Thyroid gland (tissue), 4 donors: Measurements from ENCODE around the gene WRAP73.

ENCODE experiments used
- POLR2A ChIP-seq, 2 donors: fragments of 450-650 bp; IDR thresholded peaks; one replicate each; pipeline ENCODE4 v1.6.1; 2017; ENCODE audit warnings: antibody characterized with exemption in 2 of 2, mild to moderate bottlenecking in 2 of 2, moderate library complexity in 1 of 2
- TF ChIP-seq, protein P1 (sequence below), 6 experiments: fragments of 200-600 bp in 3 of 6; fragments of 450-650 bp in 3 of 6; sonication (generic) in 3 of 6; IDR thresholded peaks; one replicate each; pipeline ENCODE4 v1.5.1; 2016 to 2019; ENCODE audit warnings: antibody characterized with exemption in 6 of 6, mild to moderate bottlenecking in 2 of 6, inconsistent platforms in 1 of 6, moderate library complexity in 1 of 6

DNA sequence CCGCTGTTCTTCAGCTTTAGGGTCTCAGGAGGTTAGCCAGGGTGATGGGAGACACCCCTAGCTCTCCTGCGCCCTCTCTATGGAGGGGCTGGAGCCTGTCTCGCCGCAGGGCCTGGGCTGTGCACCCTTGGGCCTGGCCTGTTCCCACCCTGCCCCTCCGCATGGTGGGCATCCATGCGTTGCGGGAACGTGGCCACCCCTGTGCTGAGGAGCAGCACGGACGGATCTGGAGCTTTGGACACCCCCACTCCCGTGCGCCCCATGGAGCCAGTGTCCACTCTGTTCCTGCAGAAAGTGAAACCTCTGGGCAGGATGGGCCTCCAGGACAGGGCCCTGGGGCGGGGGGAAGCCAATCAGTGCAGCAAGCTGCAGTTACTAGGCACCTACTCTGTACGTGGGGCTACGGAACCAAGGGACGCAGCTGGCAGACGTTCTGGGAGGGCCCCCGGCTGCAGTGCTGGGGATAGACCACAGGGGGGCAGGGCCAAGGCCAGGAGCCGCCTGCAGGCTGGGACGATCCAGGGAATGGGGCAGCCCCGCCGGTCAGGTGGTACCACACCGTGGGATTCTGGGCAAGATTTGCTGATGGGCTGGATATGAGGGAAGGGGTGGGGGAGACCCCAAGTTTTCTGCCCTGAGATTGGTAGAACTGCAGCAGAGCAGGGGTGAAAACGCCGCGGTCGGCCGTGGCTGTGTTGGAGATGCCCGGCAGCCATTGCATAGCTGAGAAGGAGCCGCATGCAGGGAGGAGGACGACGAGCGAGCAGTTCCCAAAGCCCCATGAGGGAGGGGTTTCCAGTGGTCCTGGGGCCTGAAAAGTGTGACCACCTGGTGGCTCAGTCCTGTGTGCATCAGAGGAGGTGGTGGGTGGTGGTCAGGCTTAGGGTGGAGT, 45.7 kb upstream of the WRAP73 start:
- TF ChIP-seq, protein P1, sequence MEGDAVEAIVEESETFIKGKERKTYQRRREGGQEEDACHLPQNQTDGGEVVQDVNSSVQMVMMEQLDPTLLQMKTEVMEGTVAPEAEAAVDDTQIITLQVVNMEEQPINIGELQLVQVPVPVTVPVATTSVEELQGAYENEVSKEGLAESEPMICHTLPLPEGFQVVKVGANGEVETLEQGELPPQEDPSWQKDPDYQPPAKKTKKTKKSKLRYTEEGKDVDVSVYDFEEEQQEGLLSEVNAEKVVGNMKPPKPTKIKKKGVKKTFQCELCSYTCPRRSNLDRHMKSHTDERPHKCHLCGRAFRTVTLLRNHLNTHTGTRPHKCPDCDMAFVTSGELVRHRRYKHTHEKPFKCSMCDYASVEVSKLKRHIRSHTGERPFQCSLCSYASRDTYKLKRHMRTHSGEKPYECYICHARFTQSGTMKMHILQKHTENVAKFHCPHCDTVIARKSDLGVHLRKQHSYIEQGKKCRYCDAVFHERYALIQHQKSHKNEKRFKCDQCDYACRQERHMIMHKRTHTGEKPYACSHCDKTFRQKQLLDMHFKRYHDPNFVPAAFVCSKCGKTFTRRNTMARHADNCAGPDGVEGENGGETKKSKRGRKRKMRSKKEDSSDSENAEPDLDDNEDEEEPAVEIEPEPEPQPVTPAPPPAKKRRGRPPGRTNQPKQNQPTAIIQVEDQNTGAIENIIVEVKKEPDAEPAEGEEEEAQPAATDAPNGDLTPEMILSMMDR (IDR thresholded peaks at IDR 0.05), result peak; percentile 43 to 87 (median 74)
- TF ChIP-seq POLR2A (IDR thresholded peaks at IDR 0.05), result no peak
